RWPE2 (cell line): ENCODE measurements around the gene SMYD3.

Experiments used
- ATAC-seq: fragments of 200-7000 bp; cut with Tn5 transposase; 3 replicates; pipeline ENCODE4 v1.9.1; 2021; ENCODE audit warnings: low read depth
- DNase-seq: peaks from one replicate; pipeline ENCODE4 v3.0.0-alpha.2; 2020; ENCODE audit warnings: low spot score
- H3K27ac ChIP-seq: fragments of 450-650 bp; 2 replicates; pipeline ENCODE4 v1.5.1; 2017; ENCODE audit warnings: mild to moderate bottlenecking; ENCODE audit not compliant: poor library complexity, severe bottlenecking
- H3K27me3 ChIP-seq: fragments of 250-450 bp; sonication (Bioruptor Pico); 2 replicates; pipeline ENCODE4 v1.5.1; 2021; ENCODE audit warnings: mild to moderate bottlenecking, moderate library complexity; ENCODE audit not compliant: insufficient read depth, poor library complexity, severe bottlenecking
- H3K36me3 ChIP-seq: fragments of 250-450 bp; sonication (Bioruptor Pico); 2 replicates; pipeline ENCODE4 v1.5.1; 2020; ENCODE audit warnings: low read depth, mild to moderate bottlenecking, moderate library complexity
- H3K4me1 ChIP-seq: fragments of 250-450 bp; sonication (Bioruptor Pico); 2 replicates; pipeline ENCODE4 v1.5.1; 2021; ENCODE audit warnings: mild to moderate bottlenecking, moderate library complexity; ENCODE audit not compliant: insufficient read depth, poor library complexity, severe bottlenecking
- H3K4me3 ChIP-seq: fragments of 250-450 bp; sonication (Bioruptor Pico); 2 replicates; pipeline ENCODE4 v1.5.1; 2021; ENCODE audit warnings: mild to moderate bottlenecking, moderate library complexity; ENCODE audit not compliant: severe bottlenecking
- H3K9me3 ChIP-seq: fragments of 250-450 bp; sonication (Bioruptor Pico); 2 replicates; pipeline ENCODE4 v1.5.1; 2021; ENCODE audit warnings: mild to moderate bottlenecking, moderate library complexity; ENCODE audit not compliant: severe bottlenecking
- CTCF ChIP-seq: fragments of 450-650 bp; IDR thresholded peaks from one replicate; pipeline ENCODE4 v1.5.1; 2017; ENCODE audit warnings: mild to moderate bottlenecking, moderate library complexity; ENCODE audit not compliant: poor library complexity, severe bottlenecking

The SMYD3 gene

GRCh38 chr1:246304484-246305259, 202.4 kb downstream of the SMYD3 start:
- no peaks in the 10 kb centered on the region for H3K4me1 ChIP-seq
- no peak for TF ChIP-seq CTCF
- no peaks in the 10 kb centered on the region for H3K36me3 ChIP-seq
- H3K27ac ChIP-seq, result no peak overlapping the region
- no peaks in the 10 kb centered on the region for H3K27me3 ChIP-seq
- no peak for DNase-seq
- no peak overlapping the region for H3K4me3 ChIP-seq
- ATAC-seq, result no peak
- no peaks in the 10 kb centered on the region for H3K9me3 ChIP-seq

GRCh38 chr1:246302711-246303317, 204.3 kb downstream of the SMYD3 start:
- DNase-seq (no peak), ATAC-seq (no peak)
- Histone ChIP-seq H3K27ac (no peak overlapping the region), H3K9me3 (no peaks in the 10 kb centered on the region), H3K36me3 (no peaks in the 10 kb centered on the region), H3K4me1 (peaks cover 2% of the 10 kb centered on the region), H3K4me3 (no peak overlapping the region), H3K27me3 (no peaks in the 10 kb centered on the region)
- no peak for TF ChIP-seq CTCF

GRCh38 chr1:246302251-246302625, 204.8 kb downstream of the SMYD3 start:
- H3K27me3 ChIP-seq, result no peaks in the 10 kb centered on the region
- H3K4me1 ChIP-seq, result peaks cover 8% of the 10 kb centered on the region
- no peak for TF ChIP-seq CTCF
- DNase-seq (no peak), ATAC-seq (no peak)
- H3K27ac ChIP-seq, result no peak overlapping the region
- H3K4me3 ChIP-seq, result no peak overlapping the region
- H3K36me3 ChIP-seq, result no peaks in the 10 kb centered on the region
- H3K9me3 ChIP-seq, result no peaks in the 10 kb centered on the region

- peaks cover 14% of the 10 kb centered on the region for H3K4me1 ChIP-seq
- no peak for TF ChIP-seq CTCF
- no peaks in the 10 kb centered on the region for H3K36me3 ChIP-seq
- DNase-seq (no peak), ATAC-seq (no peak)
- no peak overlapping the region for H3K27ac ChIP-seq
- no peaks in the 10 kb centered on the region for H3K9me3 ChIP-seq
- H3K27me3 ChIP-seq, result no peaks in the 10 kb centered on the region
- no peak overlapping the region for H3K4me3 ChIP-seq
Measured at GRCh38 chr1:246301553-246302250, 205.4 kb downstream of the SMYD3 start.
